ENCODE results near the gene GCLC. TPM values are rescaled to one million over a fixed set of nuclear protein-coding genes. Genes with fewer than 3 reads are reported as not detected.

Gene GCLC
- total and polyA plus RNA-seq, 9 donors, result 9.0 to 50.4 (median 29.4) TPM

DNA sequence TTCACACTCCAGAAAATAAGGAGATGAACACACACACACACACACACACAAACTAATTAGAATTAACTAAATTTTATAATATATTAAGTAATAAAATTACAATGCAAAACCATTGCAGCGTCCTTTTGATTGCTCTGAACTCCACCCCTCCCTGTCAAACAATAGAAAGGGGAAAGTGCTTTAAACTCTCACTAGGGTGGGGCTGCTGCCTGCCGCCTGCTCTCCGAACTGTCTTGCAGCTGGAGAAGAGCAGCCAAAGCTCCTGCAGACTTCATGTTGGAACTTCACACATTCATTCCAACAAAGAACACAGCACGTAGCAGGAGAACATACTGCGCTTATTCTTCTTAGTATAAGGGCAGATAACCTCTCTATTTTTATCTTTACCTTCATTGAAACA is 83.2 kb downstream of the GCLC start:
- no peak overlapping the region for H3K27ac ChIP-seq
- peaks cover 2% of the 10 kb centered on the region for H3K4me1 ChIP-seq (ENCODE audit: insufficient read depth)
- 43 to 65% (median 48%) methylated on average over 5 of the region's 5 CpGs for WGBS, 3 donors
- TF ChIP-seq, protein P1, sequence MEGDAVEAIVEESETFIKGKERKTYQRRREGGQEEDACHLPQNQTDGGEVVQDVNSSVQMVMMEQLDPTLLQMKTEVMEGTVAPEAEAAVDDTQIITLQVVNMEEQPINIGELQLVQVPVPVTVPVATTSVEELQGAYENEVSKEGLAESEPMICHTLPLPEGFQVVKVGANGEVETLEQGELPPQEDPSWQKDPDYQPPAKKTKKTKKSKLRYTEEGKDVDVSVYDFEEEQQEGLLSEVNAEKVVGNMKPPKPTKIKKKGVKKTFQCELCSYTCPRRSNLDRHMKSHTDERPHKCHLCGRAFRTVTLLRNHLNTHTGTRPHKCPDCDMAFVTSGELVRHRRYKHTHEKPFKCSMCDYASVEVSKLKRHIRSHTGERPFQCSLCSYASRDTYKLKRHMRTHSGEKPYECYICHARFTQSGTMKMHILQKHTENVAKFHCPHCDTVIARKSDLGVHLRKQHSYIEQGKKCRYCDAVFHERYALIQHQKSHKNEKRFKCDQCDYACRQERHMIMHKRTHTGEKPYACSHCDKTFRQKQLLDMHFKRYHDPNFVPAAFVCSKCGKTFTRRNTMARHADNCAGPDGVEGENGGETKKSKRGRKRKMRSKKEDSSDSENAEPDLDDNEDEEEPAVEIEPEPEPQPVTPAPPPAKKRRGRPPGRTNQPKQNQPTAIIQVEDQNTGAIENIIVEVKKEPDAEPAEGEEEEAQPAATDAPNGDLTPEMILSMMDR (IDR thresholded peaks at IDR 0.05), result no peak
- TF ChIP-seq POLR2A (IDR thresholded peaks at IDR 0.05), result no peak
- no peak for TF ChIP-seq EP300 (IDR thresholded peaks at IDR 0.05)
- no peaks in the 10 kb centered on the region for H3K9me3 ChIP-seq
- no peaks in the 10 kb centered on the region for H3K27me3 ChIP-seq
- no peak overlapping the region for H3K4me3 ChIP-seq
- no peak for DNase-seq
- intact Hi-C loops (cut with DNase I), result no loop called here
- no peaks in the 10 kb centered on the region for H3K36me3 ChIP-seq

GRCh38 chr6:53461041-53461656 is 83.8 kb downstream of the GCLC start:
- no peak for DNase-seq
- TF ChIP-seq POLR2A (IDR thresholded peaks at IDR 0.05) (no peak), EP300 (IDR thresholded peaks at IDR 0.05) (no peak)
- TF ChIP-seq, protein P1 (IDR thresholded peaks at IDR 0.05), result no peak
- no peaks in the 10 kb centered on the region for H3K36me3 ChIP-seq
- peaks cover 2% of the 10 kb centered on the region for H3K4me1 ChIP-seq (ENCODE audit: insufficient read depth)
- no peaks in the 10 kb centered on the region for H3K27me3 ChIP-seq
- WGBS, 3 donors, result 53 to 68% (median 56%) methylated on average over 1 of the region's 1 CpG
- no peak overlapping the region for H3K4me3 ChIP-seq
- H3K27ac ChIP-seq, result no peak overlapping the region
- intact Hi-C loops (cut with DNase I), result no loop called here
- no peaks in the 10 kb centered on the region for H3K9me3 ChIP-seq

DNA sequence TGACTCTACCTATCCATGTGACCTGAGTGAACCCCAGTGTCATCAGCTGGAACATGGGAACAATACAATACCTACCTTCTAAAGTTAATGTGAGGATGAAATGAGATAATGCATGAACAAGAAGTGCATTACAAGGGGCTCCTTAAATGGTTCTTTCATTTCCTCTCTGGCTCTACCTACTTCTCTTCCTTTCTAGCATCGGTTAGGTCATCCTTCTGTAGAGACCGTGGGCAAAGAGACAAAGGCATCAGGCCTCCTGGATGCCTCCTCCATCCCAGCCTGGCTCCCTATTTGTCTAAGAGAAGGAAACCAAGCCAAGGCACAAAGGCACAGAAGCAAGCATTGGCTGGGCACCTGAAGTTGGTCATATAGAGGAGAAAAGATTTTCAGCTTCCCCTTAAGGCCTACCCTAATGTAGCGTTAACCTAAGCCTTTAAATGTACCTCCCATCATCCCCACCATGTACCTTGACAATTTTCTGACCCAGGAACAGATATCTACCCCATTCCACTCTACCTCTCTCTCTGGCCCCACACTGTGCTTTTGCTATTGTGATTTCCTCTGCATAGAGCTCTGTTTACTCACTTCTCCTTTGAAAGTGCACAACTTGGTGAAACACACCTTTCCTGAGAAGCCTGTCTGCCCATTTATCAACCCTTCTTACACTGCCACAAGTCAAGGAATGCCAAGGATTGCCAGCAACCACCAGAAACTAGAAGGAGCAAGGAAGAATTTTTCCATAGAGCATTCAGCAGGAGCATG is 86.6 kb downstream of the GCLC start:
- TF ChIP-seq EP300 (IDR thresholded peaks at IDR 0.05), result no peak
- TF ChIP-seq, protein P1 (IDR thresholded peaks at IDR 0.05), result no peak
- no peak for TF ChIP-seq POLR2A (IDR thresholded peaks at IDR 0.05)
- intact Hi-C loops (cut with DNase I), result no loop called here
- Histone ChIP-seq H3K27ac (no peak overlapping the region), H3K27me3 (no peaks in the 10 kb centered on the region), H3K36me3 (no peaks in the 10 kb centered on the region), H3K4me3 (no peak overlapping the region), H3K4me1 (ENCODE audit: insufficient read depth) (no peaks in the 10 kb centered on the region), H3K9me3 (no peaks in the 10 kb centered on the region)
- 83 to 90% (median 86%) methylated on average over 3 of the region's 3 CpGs for WGBS, 3 donors
- no peak for DNase-seq

DNA sequence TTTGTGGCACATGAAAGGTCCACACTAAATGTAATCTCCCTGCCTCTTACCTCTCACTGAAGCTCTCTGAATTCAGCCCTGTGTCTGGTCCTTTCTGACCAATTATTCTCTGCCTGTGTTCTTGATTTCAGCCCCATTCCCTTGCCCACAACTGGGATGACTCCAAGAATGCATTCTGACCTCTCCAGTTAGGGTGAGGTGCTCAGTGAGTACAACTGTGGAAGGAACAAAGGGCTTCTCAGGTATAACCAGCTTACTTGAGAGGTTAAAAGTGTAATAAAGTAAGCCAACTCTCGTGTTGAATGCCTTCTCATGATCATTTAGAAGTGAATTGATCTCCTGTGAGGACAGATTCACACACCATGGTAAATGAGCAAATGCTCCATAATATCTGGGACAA is 88.1 kb downstream of the GCLC start:
- no peak for TF ChIP-seq POLR2A (IDR thresholded peaks at IDR 0.05)
- TF ChIP-seq EP300 (IDR thresholded peaks at IDR 0.05), result no peak
- TF ChIP-seq, protein P1 (IDR thresholded peaks at IDR 0.05), result no peak
- DNase-seq, result no peak
- Histone ChIP-seq H3K4me3 (no peak overlapping the region), H3K27ac (no peak overlapping the region), H3K36me3 (no peaks in the 10 kb centered on the region), H3K9me3 (no peaks in the 10 kb centered on the region), H3K4me1 (ENCODE audit: insufficient read depth) (no peaks in the 10 kb centered on the region), H3K27me3 (no peaks in the 10 kb centered on the region)
- intact Hi-C loops (cut with DNase I), result no loop called here
- WGBS, 3 donors, result 59 to 88% (median 83%) methylated on average over 1 of the region's 1 CpG
